HG02678 (cell line): ENCODE results near the gene CENPC.

Source experiments
- ATAC-seq: cut with Tn5 transposase; IDR thresholded peaks from one replicate; pipeline ENCODE4 v1.9.1; 2021; ENCODE audit warnings: mild to moderate bottlenecking, moderate library complexity; ENCODE audit not compliant: unreplicated experiment

CENPC gene

DNA sequence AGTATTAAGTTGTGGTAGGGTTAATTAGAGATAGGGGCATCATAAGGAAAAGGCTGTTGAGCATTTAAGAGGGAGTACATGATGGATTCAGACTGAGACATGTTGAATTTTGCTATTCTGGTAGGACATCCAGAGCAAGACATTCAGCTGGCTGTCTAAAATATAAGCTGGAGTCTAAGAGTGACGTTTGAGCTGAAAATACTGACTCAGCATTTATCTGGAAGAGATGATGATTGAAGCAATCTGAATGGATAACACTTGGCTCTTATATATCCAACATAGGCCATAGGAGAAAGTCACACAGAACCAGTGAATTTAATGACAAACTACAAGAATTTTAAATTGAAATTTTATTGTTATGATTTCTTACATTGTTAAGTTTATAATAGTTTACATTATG is 114.3 kb downstream of the CENPC start:
- no peak for ATAC-seq

DNA sequence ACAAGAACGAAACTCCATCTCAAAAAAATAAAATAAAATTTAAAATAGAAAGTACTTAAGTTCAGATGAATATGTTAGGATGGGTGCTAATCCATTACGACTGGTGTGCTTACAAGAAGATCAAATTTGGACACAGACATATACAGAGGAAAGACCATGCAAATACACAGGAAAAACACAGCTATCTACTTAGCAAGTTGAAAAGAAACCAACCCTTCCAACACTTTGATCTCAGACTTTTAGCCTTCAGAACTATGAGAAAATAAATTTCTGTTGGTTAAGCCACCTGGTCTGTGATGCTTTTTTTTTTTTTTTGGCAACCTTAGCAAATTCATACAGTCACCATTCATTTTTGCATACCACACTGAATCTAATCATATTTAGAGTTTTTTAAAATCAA is 116.5 kb downstream of the CENPC start:
- no peak for ATAC-seq
